ENCODE results near the gene CNDP1.

The CNDP1 gene

GRCh38 chr18:74635224-74635975 is 101.1 kb downstream of the CNDP1 start:
- H3K36me3 ChIP-seq (ENCODE audit: control insufficient read depth in 2 of 2, insufficient read depth in 1 of 2, low read length in 2 of 2) = peaks cover 0 to 7% of the 10 kb centered on the region in 2 experiments; a peak in 2 of 3 replicates
- CTCF ChIA-PET = no interaction called here

More at GRCh38 chr18:74635224-74635975, 101.1 kb downstream of the CNDP1 start:
- Histone ChIP-seq H3K9me3 (ENCODE audit: control insufficient read depth, insufficient read depth, low read depth, low read length) (no peaks in the 10 kb centered on the region), H3K27ac (ENCODE audit: extremely low read depth, low read depth, low read length) (no peak overlapping the region), H3K4me1 (ENCODE audit: control insufficient read depth, insufficient read depth, low read length) (no peaks in the 10 kb centered on the region), H3K4me3 (ENCODE audit: low read depth, low read length) (no peak overlapping the region)
- POLR2A ChIA-PET = no interaction called here
- TF ChIP-seq SCRT1 (tag by site-specific recombination; IDR thresholded peaks at IDR 0.05; ENCODE audit: borderline replicate concordance) = peak; percentile 74; the same call in 1 of the 2 replicates
- TF ChIP-seq ZNF600 (tag by site-specific recombination; IDR thresholded peaks at IDR 0.05) = no peak

Data from HEK293 (cell line).